ENCODE measurements around the gene GRK1. TPM values are rescaled to one million over a fixed set of nuclear protein-coding genes. Genes with fewer than 3 reads are reported as not detected.

Gene GRK1
- total RNA-seq, 1 donor from 2014 or later, result not detected

GRCh38 chr13:113766035-113766800 lies 99.2 kb downstream of the GRK1 start:
- FAIRE-seq, result no peak
- no peak overlapping the region for H3K4me3 Mint-ChIP-seq (ENCODE audit: unreplicated experiment)
- H3K36me3 Mint-ChIP-seq (ENCODE audit: low read depth, unreplicated experiment), result peaks cover 18% of the 10 kb centered on the region
- H3K4me1 ChIP-seq (ENCODE audit: insufficient read depth, low read length), result no peaks in the 10 kb centered on the region
- H3K4me3 ChIP-seq (ENCODE audit: insufficient read depth, low read depth, low read length), result no peak overlapping the region
- H3K27ac Mint-ChIP-seq (ENCODE audit: unreplicated experiment), result no peak overlapping the region
- H3K4me1 Mint-ChIP-seq (ENCODE audit: low read depth, unreplicated experiment), result peaks cover 10% of the 10 kb centered on the region
- no peak overlapping the region for H3K4me2 ChIP-seq (ENCODE audit: low read length)
- H3K36me3 ChIP-seq (ENCODE audit: insufficient read depth, low read length), result no peaks in the 10 kb centered on the region
- H3K27ac ChIP-seq (ENCODE audit: low read depth, low read length), result no peak overlapping the region
- no peak overlapping the region for H2AFZ ChIP-seq (ENCODE audit: low read depth, low read length)
- DNase-seq (ENCODE audit: low read depth), result no peak
- no peak for TF ChIP-seq EZH2 (IDR thresholded peaks at IDR 0.05; ENCODE audit: insufficient read depth, low read length)
- no peak for TF ChIP-seq CTCF (IDR thresholded peaks at IDR 0.05; ENCODE audit: insufficient read depth, low read depth, low read length)
- H3K9ac ChIP-seq (ENCODE audit: low read length), result no peak overlapping the region
- H3K27me3 Mint-ChIP-seq (ENCODE audit: low read depth, unreplicated experiment), result peaks cover 46% of the 10 kb centered on the region
- peaks cover 20% of the 10 kb centered on the region for H3K27me3 ChIP-seq (ENCODE audit: insufficient read depth, low read length)
- H3K79me2 ChIP-seq (ENCODE audit: insufficient read depth, low read length), result no peaks in the 10 kb centered on the region
- no peaks in the 10 kb centered on the region for H3K9me3 ChIP-seq (ENCODE audit: insufficient read depth, low read depth, low read length)
- peaks cover 9% of the 10 kb centered on the region for H3K9me3 Mint-ChIP-seq (ENCODE audit: unreplicated experiment)
- no peaks in the 10 kb centered on the region for H4K20me1 ChIP-seq (ENCODE audit: insufficient read depth, low read length)

GRCh38 chr13:113767366-113767765 lies 100.3 kb downstream of the GRK1 start:
- Histone ChIP-seq H3K79me2 (ENCODE audit: insufficient read depth, low read length) (no peaks in the 10 kb centered on the region), H4K20me1 (ENCODE audit: insufficient read depth, low read length) (no peaks in the 10 kb centered on the region), H3K36me3 (ENCODE audit: insufficient read depth, low read length) (no peaks in the 10 kb centered on the region), H3K9me3 (ENCODE audit: insufficient read depth, low read depth, low read length) (peaks cover 4% of the 10 kb centered on the region), H3K27me3 (ENCODE audit: insufficient read depth, low read length) (peaks cover 12% of the 10 kb centered on the region), H3K4me1 (ENCODE audit: insufficient read depth, low read length) (no peaks in the 10 kb centered on the region), H2AFZ (ENCODE audit: low read depth, low read length) (no peak overlapping the region), H3K4me3 (ENCODE audit: insufficient read depth, low read depth, low read length) (no peak overlapping the region), H3K9ac (ENCODE audit: low read length) (no peak overlapping the region), H3K4me2 (ENCODE audit: low read length) (no peak overlapping the region), H3K27ac (ENCODE audit: low read depth, low read length) (no peak overlapping the region)
- Mint-ChIP-seq H3K4me3 (ENCODE audit: unreplicated experiment) (no peak overlapping the region), H3K4me1 (ENCODE audit: low read depth, unreplicated experiment) (peaks cover 7% of the 10 kb centered on the region), H3K9me3 (ENCODE audit: unreplicated experiment) (peaks cover 12% of the 10 kb centered on the region), H3K27me3 (ENCODE audit: low read depth, unreplicated experiment) (peaks cover 41% of the 10 kb centered on the region), H3K36me3 (ENCODE audit: low read depth, unreplicated experiment) (peaks cover 17% of the 10 kb centered on the region), H3K27ac (ENCODE audit: unreplicated experiment) (no peak overlapping the region)
- DNase-seq (ENCODE audit: low read depth) (no peak), FAIRE-seq (no peak)
- TF ChIP-seq EZH2 (IDR thresholded peaks at IDR 0.05; ENCODE audit: insufficient read depth, low read length), result no peak
- TF ChIP-seq CTCF (IDR thresholded peaks at IDR 0.05; ENCODE audit: insufficient read depth, low read depth, low read length), result no peak
